ENCODE measurements around the gene MPHOSPH6.

DNA sequence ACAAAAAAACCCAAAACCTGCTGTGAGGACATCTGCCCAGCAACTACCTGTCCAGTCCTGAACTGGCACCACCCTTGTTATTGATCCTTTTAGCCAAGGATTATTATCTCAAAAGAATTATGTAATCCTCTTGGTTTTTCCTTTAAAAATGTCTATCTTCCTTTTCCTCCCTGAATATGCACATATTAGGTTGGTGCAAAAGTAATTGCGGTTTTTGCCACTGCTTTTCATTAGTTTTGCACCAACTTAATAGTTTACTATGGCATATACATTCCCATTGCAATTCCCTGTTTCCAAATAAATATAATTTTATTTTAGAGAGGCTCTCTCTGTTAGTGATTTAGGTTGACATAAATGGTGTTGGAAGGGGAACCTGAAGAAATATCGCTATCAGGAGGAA lies 51.3 kb downstream of the MPHOSPH6 start:
- TF ChIP-seq, protein P1, sequence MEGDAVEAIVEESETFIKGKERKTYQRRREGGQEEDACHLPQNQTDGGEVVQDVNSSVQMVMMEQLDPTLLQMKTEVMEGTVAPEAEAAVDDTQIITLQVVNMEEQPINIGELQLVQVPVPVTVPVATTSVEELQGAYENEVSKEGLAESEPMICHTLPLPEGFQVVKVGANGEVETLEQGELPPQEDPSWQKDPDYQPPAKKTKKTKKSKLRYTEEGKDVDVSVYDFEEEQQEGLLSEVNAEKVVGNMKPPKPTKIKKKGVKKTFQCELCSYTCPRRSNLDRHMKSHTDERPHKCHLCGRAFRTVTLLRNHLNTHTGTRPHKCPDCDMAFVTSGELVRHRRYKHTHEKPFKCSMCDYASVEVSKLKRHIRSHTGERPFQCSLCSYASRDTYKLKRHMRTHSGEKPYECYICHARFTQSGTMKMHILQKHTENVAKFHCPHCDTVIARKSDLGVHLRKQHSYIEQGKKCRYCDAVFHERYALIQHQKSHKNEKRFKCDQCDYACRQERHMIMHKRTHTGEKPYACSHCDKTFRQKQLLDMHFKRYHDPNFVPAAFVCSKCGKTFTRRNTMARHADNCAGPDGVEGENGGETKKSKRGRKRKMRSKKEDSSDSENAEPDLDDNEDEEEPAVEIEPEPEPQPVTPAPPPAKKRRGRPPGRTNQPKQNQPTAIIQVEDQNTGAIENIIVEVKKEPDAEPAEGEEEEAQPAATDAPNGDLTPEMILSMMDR (IDR thresholded peaks at IDR 0.05), result no peak
- TF ChIP-seq, protein P2, sequence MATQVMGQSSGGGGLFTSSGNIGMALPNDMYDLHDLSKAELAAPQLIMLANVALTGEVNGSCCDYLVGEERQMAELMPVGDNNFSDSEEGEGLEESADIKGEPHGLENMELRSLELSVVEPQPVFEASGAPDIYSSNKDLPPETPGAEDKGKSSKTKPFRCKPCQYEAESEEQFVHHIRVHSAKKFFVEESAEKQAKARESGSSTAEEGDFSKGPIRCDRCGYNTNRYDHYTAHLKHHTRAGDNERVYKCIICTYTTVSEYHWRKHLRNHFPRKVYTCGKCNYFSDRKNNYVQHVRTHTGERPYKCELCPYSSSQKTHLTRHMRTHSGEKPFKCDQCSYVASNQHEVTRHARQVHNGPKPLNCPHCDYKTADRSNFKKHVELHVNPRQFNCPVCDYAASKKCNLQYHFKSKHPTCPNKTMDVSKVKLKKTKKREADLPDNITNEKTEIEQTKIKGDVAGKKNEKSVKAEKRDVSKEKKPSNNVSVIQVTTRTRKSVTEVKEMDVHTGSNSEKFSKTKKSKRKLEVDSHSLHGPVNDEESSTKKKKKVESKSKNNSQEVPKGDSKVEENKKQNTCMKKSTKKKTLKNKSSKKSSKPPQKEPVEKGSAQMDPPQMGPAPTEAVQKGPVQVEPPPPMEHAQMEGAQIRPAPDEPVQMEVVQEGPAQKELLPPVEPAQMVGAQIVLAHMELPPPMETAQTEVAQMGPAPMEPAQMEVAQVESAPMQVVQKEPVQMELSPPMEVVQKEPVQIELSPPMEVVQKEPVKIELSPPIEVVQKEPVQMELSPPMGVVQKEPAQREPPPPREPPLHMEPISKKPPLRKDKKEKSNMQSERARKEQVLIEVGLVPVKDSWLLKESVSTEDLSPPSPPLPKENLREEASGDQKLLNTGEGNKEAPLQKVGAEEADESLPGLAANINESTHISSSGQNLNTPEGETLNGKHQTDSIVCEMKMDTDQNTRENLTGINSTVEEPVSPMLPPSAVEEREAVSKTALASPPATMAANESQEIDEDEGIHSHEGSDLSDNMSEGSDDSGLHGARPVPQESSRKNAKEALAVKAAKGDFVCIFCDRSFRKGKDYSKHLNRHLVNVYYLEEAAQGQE (IDR thresholded peaks at IDR 0.05; ENCODE audit: low read depth, low read length), result no peak
- no peak for TF ChIP-seq RXRA (IDR thresholded peaks at IDR 0.05; ENCODE audit: borderline replicate concordance, low read depth)
- no peak for TF ChIP-seq SIN3A (IDR thresholded peaks at IDR 0.05; ENCODE audit: borderline replicate concordance, low read depth, low read length)
- no peak for TF ChIP-seq RFX5 (IDR thresholded peaks at IDR 0.05; ENCODE audit: low read length)
- TF ChIP-seq POLR2AphosphoS5 (IDR thresholded peaks at IDR 0.05; ENCODE audit: low read depth, low read length), result no peak

All from SK-N-SH (cell line).